ENCODE data around the gene NUSAP1. TPM values are rescaled to one million over a fixed set of nuclear protein-coding genes. Genes with fewer than 3 reads are reported as not detected.

The NUSAP1 gene
- total RNA-seq, 2 donors from 2014 or later: 3.9 to 28.2 TPM

DNA sequence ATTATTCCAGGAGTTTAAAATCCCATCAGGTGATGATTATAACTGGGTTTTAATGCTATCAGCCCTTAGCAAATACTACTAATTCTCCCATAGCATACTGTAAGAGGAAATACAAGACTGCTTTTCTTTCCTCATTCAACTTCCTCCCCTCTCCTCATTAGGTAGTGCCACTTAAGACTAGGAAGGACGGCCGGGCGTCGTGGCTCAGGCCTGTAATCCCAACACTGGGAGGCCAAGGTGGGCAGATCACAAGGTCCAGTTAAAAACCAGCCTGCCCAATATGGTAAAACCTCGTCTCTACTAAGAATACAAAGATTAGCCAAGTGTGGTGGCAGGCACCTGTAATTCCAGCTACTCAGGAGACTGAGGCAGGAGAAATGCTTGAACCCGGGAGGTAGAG is 55.0 kb downstream of the NUSAP1 start:
- intact Hi-C loops (cut with DNase I): no loop called here
- no peak overlapping the region for H3K4me3 ChIP-seq
- H3K27me3 ChIP-seq (replicated peaks; ENCODE audit: insufficient read depth): no peaks in the 10 kb centered on the region
- TF ChIP-seq POLR2AphosphoS5 (IDR thresholded peaks at IDR 0.05): no peak
- TF ChIP-seq, protein P1, sequence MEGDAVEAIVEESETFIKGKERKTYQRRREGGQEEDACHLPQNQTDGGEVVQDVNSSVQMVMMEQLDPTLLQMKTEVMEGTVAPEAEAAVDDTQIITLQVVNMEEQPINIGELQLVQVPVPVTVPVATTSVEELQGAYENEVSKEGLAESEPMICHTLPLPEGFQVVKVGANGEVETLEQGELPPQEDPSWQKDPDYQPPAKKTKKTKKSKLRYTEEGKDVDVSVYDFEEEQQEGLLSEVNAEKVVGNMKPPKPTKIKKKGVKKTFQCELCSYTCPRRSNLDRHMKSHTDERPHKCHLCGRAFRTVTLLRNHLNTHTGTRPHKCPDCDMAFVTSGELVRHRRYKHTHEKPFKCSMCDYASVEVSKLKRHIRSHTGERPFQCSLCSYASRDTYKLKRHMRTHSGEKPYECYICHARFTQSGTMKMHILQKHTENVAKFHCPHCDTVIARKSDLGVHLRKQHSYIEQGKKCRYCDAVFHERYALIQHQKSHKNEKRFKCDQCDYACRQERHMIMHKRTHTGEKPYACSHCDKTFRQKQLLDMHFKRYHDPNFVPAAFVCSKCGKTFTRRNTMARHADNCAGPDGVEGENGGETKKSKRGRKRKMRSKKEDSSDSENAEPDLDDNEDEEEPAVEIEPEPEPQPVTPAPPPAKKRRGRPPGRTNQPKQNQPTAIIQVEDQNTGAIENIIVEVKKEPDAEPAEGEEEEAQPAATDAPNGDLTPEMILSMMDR (IDR thresholded peaks at IDR 0.05): no peak
- no peak for TF ChIP-seq POLR2A (IDR thresholded peaks at IDR 0.05)
- H3K9me3 ChIP-seq: no peaks in the 10 kb centered on the region
- H3K36me3 ChIP-seq: no peaks in the 10 kb centered on the region
- DNase-seq (ENCODE audit: low spot score): no peak
- no peak overlapping the region for H3K27ac ChIP-seq
- WGBS: 89% methylated on average over 6 of the region's 6 CpGs
- no peaks in the 10 kb centered on the region for H3K4me1 ChIP-seq (replicated peaks)

DNA sequence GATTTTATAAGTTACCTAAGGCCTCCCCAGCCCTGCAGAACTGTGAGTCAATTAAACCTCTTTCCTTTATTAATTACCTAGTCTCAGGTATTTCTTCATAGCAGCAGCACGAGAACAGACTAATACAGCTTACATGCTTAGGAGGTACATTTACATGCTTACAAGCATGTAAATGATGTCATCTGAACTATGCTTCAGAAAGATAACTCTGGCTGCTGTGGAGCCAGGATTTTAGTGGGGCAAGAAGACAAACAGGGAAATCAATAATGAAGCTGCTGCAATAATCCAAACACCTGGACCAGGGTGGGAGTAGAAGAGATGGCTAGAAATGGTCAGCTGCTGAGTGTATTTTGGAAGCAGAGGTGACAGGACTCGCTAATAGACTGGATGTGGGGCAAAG is 60.0 kb downstream of the NUSAP1 start:
- no peaks in the 10 kb centered on the region for H3K9me3 ChIP-seq
- peaks cover 0 to 4% of the 10 kb centered on the region in 2 donors for H3K36me3 ChIP-seq
- WGBS: 95% methylated on average over 2 of the region's 2 CpGs
- TF ChIP-seq, protein P1 (IDR thresholded peaks at IDR 0.05): no peak
- TF ChIP-seq POLR2A (IDR thresholded peaks at IDR 0.05) (no peak), POLR2AphosphoS5 (IDR thresholded peaks at IDR 0.05) (no peak)
- no peaks in the 10 kb centered on the region for H3K27me3 ChIP-seq (replicated peaks; ENCODE audit: insufficient read depth)
- no peak overlapping the region for H3K4me3 ChIP-seq
- intact Hi-C loops (cut with DNase I): no loop called here
- no peak overlapping the region for H3K27ac ChIP-seq
- no peak for DNase-seq (ENCODE audit: low spot score)
- no peaks in the 10 kb centered on the region for H3K4me1 ChIP-seq (replicated peaks)

DNA sequence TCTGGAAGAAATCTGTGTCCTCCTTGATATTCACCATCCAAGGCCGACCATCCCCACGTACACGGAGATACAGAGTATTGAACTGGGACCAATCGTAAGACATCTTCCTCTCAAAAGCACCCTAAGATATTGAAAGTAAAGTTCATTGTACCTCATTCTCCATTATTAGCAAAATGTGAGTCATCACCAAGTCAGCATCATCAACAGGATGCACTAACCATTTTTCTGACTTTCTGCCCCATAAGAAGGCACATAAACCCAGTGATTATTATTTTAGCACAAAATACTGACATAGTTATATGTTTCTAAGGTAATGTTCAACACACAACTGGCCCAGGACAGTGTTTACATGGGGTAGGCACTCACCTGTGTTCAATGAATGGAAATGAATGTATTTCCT is 62.2 kb downstream of the NUSAP1 start:
- intact Hi-C loops (cut with DNase I): no loop called here
- Histone ChIP-seq H3K27me3 (replicated peaks; ENCODE audit: insufficient read depth) (no peaks in the 10 kb centered on the region), H3K4me1 (replicated peaks) (no peaks in the 10 kb centered on the region), H3K36me3 (peaks cover 0 to 4% of the 10 kb centered on the region in 2 donors), H3K9me3 (no peaks in the 10 kb centered on the region), H3K4me3 (no peak overlapping the region), H3K27ac (no peak overlapping the region)
- WGBS: 94% methylated on average over 4 of the region's 4 CpGs
- no peak for DNase-seq (ENCODE audit: low spot score)
- TF ChIP-seq POLR2A (IDR thresholded peaks at IDR 0.05): no peak

DNA sequence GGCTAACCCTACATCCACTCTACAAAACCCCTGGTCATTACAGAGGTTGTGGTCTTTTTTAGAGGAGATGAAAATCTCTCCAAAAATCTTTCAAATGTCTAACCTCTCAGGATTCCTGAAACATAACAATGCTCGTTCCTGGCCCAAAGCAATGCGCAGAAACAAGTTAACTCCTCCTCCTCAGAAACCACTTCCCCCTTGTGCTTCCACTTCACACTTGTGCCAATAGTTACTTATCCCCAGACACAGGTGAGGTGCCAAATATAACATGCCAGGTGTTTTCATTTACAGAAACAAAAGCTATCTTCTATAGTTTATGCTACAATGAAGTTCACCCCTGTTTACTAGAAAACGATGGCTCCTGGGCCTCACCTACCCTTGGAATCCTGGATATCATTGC is 63.4 kb downstream of the NUSAP1 start:
- no peaks in the 10 kb centered on the region for H3K4me1 ChIP-seq (replicated peaks)
- intact Hi-C loops (cut with DNase I): no loop called here
- TF ChIP-seq, protein P1 (IDR thresholded peaks at IDR 0.05): no peak
- TF ChIP-seq POLR2AphosphoS5 (IDR thresholded peaks at IDR 0.05) (no peak), POLR2A (IDR thresholded peaks at IDR 0.05) (no peak)
- no peaks in the 10 kb centered on the region for H3K9me3 ChIP-seq
- WGBS: 85% methylated on average over 3 of the region's 3 CpGs
- no peak overlapping the region for H3K4me3 ChIP-seq
- no peak overlapping the region for H3K27ac ChIP-seq
- no peaks in the 10 kb centered on the region for H3K27me3 ChIP-seq (replicated peaks; ENCODE audit: insufficient read depth)
- H3K36me3 ChIP-seq: peaks cover 0 to 4% of the 10 kb centered on the region in 2 donors
- DNase-seq (ENCODE audit: low spot score): no peak

DNA sequence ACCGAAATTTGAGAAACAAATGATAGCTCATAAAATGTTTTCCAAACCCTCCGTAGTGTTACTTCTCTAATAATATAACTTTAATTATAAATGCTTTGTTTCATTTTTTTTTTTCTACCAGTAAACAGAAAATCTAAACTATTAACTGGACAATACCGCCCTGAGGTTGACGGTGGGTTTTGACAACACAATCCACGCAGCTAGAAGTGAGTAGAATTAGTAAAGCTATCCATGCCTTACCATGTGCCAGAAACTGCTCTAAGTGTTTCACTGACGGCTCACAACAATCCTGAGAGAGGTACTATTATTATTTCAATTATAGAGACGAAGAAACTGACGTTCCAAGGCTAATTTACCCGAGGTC is 69.2 kb downstream of the NUSAP1 start:
- TF ChIP-seq POLR2AphosphoS5 (IDR thresholded peaks at IDR 0.05) (no peak), POLR2A (IDR thresholded peaks at IDR 0.05) (no peak)
- TF ChIP-seq, protein P1 (IDR thresholded peaks at IDR 0.05): no peak

More for the DNA sequence above, 69.2 kb downstream of the NUSAP1 start:
- H3K4me1 ChIP-seq (replicated peaks): no peaks in the 10 kb centered on the region
- no peak for DNase-seq (ENCODE audit: low spot score)
- no peaks in the 10 kb centered on the region for H3K9me3 ChIP-seq
- no peaks in the 10 kb centered on the region for H3K27me3 ChIP-seq (replicated peaks; ENCODE audit: insufficient read depth)
- H3K4me3 ChIP-seq: peak overlapping the region; percentile 78 to 83
- 4% methylated on average over 9 of the region's 9 CpGs for WGBS
- peak overlapping the region; percentile 83 to 86 for H3K27ac ChIP-seq
- intact Hi-C loops (cut with DNase I): no loop called here
- H3K36me3 ChIP-seq: no peaks in the 10 kb centered on the region
